Left ventricle myocardium inferior (tissue), 1 donor: ENCODE data around the gene OXSM. TPM values are rescaled to one million over a fixed set of nuclear protein-coding genes. Genes with fewer than 3 reads are reported as not detected.

Experiments used
- DNase-seq: peaks from one replicate; pipeline ENCODE4 v3.0.0-alpha.2; 2020
- H3K27ac ChIP-seq: fragments of 200-600 bp; replicated peaks from 2 replicates; pipeline ENCODE4 v1.8.0; 2021
- H3K27me3 ChIP-seq: fragments of 200-600 bp; 2 replicates; pipeline ENCODE4 v1.8.0; 2021; ENCODE audit warnings: low read depth
- H3K36me3 ChIP-seq: fragments of 200-600 bp; 2 replicates; pipeline ENCODE4 v1.8.0; 2021
- H3K4me1 ChIP-seq: fragments of 200-600 bp; 2 replicates; pipeline ENCODE4 v1.8.0; 2021
- H3K4me3 ChIP-seq: fragments of 200-600 bp; 2 replicates; pipeline ENCODE4 v1.8.0; 2021; ENCODE audit warnings: mild to moderate bottlenecking, moderate library complexity
- H3K9me3 ChIP-seq: fragments of 200-600 bp; replicated peaks from 2 replicates; pipeline ENCODE4 v1.8.0; 2021
- intact Hi-C: fragments of 100-400 bp; cut with micrococcal nuclease; formaldehyde crosslinking; loops from one replicate; pipeline ENCODE4 v1.11.0; 2022
- total RNA-seq: library from RNA; stranded (reverse); fragmentation: NEBNext Ultra II Directional; extraction: Animal tissue kit (Norgen Biotek cat#: 25700); gene quantifications from one replicate; pipeline ENCODE4 v1.2.1, GENCODE V29; 2021
- TF ChIP-seq, protein P1 (sequence below): fragments of 200-600 bp; IDR thresholded peaks from 2 replicates; pipeline ENCODE4 v1.8.0; 2021; ENCODE audit warnings: antibody characterized with exemption, mild to moderate bottlenecking, borderline replicate concordance
- donor health status: DM: no; HTN: yes; CAD: no; lungs with severe emphysema.

Gene OXSM
- total RNA-seq, 1 donor from 2014 or later: 15.6 TPM

DNA sequence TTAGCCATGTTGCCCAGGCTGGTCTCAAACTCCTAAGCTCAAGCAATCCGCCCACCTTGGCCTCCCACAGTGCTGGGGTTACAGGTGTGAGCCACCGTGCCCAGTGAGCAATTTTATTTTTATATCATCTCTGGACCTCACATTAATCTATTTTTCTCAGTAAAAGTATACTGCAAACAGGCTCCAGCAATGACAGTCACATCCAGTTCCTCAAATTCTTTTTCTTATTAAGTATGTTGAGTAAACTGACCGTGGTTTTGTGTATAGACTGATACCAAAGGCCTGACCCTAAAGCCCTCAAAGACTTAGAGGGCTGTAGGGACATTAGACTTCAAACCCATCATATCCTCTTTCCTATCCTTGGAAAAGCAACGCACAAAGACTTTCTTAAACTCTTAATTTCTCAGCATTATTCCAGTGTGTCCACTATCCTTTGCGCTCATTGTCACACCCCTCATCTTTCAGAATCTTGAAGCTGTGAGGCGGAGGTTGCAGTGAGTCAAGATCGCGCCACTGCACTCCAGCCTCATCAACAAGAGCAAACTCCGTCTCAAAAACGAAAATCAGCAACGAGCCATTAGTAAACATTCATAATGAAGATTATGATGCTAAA, 8.6 kb upstream of the OXSM start:
- Histone ChIP-seq H3K36me3 (peaks cover 21% of the 10 kb centered on the region), H3K4me1 (peaks cover 39% of the 10 kb centered on the region), H3K9me3 (no peaks in the 10 kb centered on the region), H3K4me3 (no peak overlapping the region), H3K27me3 (no peaks in the 10 kb centered on the region), H3K27ac (no peak overlapping the region)
- TF ChIP-seq, protein P1, sequence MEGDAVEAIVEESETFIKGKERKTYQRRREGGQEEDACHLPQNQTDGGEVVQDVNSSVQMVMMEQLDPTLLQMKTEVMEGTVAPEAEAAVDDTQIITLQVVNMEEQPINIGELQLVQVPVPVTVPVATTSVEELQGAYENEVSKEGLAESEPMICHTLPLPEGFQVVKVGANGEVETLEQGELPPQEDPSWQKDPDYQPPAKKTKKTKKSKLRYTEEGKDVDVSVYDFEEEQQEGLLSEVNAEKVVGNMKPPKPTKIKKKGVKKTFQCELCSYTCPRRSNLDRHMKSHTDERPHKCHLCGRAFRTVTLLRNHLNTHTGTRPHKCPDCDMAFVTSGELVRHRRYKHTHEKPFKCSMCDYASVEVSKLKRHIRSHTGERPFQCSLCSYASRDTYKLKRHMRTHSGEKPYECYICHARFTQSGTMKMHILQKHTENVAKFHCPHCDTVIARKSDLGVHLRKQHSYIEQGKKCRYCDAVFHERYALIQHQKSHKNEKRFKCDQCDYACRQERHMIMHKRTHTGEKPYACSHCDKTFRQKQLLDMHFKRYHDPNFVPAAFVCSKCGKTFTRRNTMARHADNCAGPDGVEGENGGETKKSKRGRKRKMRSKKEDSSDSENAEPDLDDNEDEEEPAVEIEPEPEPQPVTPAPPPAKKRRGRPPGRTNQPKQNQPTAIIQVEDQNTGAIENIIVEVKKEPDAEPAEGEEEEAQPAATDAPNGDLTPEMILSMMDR: no peak
- intact Hi-C loops: no loop called here
- DNase-seq: no peak

DNA sequence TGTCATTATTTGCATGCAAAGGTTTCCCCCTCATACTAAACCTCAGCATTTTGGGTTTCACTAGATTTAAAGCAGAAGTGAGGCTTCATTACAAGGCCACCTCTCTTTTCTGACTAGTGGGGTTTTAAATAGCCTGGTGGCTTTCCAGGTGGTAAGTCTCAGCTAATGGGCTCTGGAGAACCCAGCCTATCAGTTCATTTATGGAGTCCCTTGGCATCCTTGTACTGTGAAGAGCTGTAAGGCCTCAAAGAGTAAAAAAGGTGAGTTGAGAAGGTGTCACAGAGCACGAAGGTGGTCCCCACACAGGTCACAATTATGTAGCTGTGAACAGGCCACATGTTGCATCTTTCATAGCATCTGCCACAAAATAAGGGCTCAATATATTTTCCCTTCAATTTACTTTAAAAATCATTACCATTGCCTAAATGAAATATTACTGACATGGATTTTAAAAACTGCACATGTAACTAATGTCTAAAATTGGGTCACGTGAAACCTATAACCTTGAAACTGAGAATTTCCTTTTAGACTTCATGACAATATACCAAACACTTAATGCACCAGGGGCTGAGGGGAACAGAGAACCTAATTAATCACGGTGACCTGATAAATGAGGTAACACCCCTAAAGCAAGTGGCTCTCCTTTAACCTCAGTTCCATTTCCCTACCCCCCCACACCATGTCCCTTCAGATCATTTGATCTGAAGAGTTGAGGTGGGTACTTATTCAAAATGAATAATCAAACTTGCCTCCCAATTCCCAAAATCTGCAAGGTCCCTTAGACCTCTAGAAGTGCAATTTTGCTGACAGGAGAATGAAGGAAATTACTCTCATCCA, 7.9 kb upstream of the OXSM start:
- Histone ChIP-seq H3K27ac (peak overlapping the region; percentile 93), H3K4me3 (peak overlapping the region; percentile 95), H3K9me3 (no peaks in the 10 kb centered on the region), H3K27me3 (no peaks in the 10 kb centered on the region), H3K36me3 (peaks cover 13% of the 10 kb centered on the region), H3K4me1 (peaks cover 39% of the 10 kb centered on the region)
- DNase-seq: no peak
- intact Hi-C loops: no loop called here
- TF ChIP-seq, protein P1: no peak

DNA sequence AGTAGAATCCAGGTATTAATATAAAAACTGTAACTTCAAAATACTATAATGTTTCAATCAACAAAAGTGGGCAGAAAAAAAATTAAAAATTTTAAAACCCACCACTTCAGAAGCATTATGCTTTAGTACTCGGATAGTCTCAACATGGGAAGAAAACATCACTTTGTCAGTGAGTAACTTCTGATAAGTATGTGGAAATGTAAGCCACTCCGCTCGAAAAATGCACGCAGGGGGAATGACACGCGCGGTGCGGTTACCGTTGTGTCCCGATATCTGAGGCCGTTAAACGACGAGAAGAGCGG, 7.3 kb upstream of the OXSM start:
- DNase-seq: no peak
- Histone ChIP-seq H3K9me3 (no peaks in the 10 kb centered on the region), H3K27me3 (no peaks in the 10 kb centered on the region), H3K4me3 (peak overlapping the region; percentile 95), H3K36me3 (peaks cover 7% of the 10 kb centered on the region), H3K27ac (peak overlapping the region; percentile 93), H3K4me1 (peaks cover 39% of the 10 kb centered on the region)
- TF ChIP-seq, protein P1: no peak
- intact Hi-C loops: no loop called here

DNA sequence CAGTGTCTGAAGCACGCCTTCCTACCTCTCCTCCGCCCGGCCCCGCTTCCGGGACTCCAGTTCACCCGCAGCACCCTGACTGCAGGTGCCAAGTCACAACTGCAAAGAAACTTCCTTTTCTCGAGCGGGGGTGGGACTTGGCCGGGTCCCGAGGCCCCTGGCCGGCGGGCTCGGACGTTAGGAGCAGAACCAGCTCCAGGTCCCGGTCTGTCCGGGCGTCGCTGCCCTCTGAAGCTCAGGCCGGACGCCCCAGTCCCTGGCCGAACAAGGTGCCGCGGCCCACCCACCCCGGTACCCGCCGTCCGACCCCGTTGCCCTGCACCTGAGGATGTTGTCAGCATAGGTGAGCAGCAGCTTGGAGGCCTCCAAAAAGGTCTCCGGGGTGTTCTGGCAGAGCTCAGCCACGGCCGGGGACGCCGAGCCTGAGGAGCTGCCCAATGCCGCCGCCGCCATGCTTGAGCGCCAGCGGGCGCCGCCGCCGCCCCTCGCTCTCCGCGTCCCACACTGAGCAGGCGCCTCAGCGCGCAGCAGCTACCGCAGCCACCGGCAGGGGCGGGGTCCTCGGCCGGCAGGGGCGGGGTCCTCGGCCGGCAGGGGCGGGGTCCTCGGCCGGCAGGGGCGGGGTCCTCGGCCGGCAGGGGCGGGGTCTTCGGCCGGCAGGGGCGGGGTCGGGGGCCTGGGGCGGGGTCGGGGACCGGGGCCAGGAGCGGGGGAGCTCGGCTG, 6.8 kb upstream of the OXSM start, which contains the start of gene NGLY1:
Gene NGLY1 (minus strand): TSS at position 506 of the 723 bp plus-strand sequence. CDS start 53 bp downstream, at position 453.
- intact Hi-C loops: no loop called here
- no peaks in the 10 kb centered on the region for H3K9me3 ChIP-seq
- peak; percentile 86 for DNase-seq
- peak within 1 kb of the TSS; percentile 95 for H3K4me3 ChIP-seq
- H3K27ac ChIP-seq: peak within 1 kb of the TSS; percentile 93
- H3K27me3 ChIP-seq: no peaks in the 10 kb centered on the region
- TF ChIP-seq, protein P1: peak; percentile 50
- peaks cover 2% of the 10 kb centered on the region for H3K36me3 ChIP-seq
- H3K4me1 ChIP-seq: peaks cover 39% of the 10 kb centered on the region

DNA sequence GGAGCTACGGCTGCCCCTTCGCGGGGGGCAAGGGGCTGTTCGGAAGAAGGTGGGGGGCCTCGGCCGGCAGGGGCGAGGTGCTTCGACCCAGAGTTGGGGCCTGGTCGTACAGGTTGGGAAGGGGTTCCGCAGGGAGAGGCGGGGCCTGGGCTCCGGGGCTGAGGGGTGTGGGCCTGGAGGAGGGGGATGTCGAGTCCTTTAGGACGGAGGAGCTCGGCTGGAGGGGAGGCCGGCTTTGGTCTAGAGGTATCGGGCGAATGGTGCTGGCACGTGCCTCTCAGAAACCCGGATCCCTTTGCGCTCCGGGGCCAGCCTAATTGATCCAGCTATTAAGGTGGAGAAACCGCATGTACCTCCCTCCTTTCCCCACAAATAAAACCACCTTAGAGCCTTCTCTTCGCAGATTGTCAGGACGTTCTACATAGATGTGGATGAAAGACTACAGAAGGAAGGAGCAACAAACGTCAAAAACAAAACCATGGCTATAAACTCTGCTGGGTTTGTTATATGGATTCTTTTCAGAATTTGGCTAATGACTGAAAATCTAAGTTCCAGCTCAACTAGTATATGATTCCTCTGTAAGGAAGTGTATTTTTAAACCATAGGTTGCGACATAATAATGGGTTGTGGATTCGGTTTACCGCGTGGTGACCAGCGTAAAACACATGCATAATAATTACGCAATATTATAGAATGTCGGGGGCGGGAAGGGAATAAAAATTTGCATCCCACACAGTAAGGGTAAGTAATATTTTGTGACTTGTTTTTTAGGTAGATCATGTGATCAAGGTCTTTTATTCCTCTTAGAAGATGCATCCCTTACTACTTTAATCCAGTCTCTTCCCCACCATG, 6.0 kb upstream of the OXSM start:
- no peaks in the 10 kb centered on the region for H3K9me3 ChIP-seq
- TF ChIP-seq, protein P1: no peak

More for the DNA sequence above, 6.0 kb upstream of the OXSM start:
- H3K27ac ChIP-seq: peak overlapping the region; percentile 93
- intact Hi-C loops: no loop called here
- peaks cover 41% of the 10 kb centered on the region for H3K4me1 ChIP-seq
- H3K27me3 ChIP-seq: no peaks in the 10 kb centered on the region
- no peak for DNase-seq
- H3K36me3 ChIP-seq: no peaks in the 10 kb centered on the region
- peak overlapping the region; percentile 95 for H3K4me3 ChIP-seq
